Mesothelial cell of epicardium (in vitro differentiated cells): ENCODE results near the gene TNXB. TPM values are rescaled to one million over a fixed set of nuclear protein-coding genes. Genes with fewer than 3 reads are reported as not detected.
A peak's percentile ranks its signal among the peaks of the same experiment; 100 is the strongest.
"Not testable (repeated sequence)": the region's sequence is repeated elsewhere in the genome, so short reads cannot be mapped to it uniquely, and the experiment has no call there.

Experiments
- DNase-seq, 2 experiments: peaks; one replicate each; pipeline ENCODE4 v3.0.0; 2021; ENCODE audit warnings: low spot score in 2 of 2; ENCODE audit not compliant: unreplicated experiment in 2 of 2
- H3K27ac Mint-ChIP-seq: 2 replicates; pipeline ENCODE4 v1.8.0; 2021; ENCODE audit warnings: mixed read lengths
- H3K27me3 Mint-ChIP-seq: 2 replicates; pipeline ENCODE4 v1.8.0; 2021; ENCODE audit warnings: low read depth, mixed read lengths
- H3K36me3 Mint-ChIP-seq: 2 replicates; pipeline ENCODE4 v1.8.0; 2021; ENCODE audit warnings: mixed read lengths
- H3K4me1 Mint-ChIP-seq: 2 replicates; pipeline ENCODE4 v1.8.0; 2021; ENCODE audit warnings: mixed read lengths
- H3K4me3 Mint-ChIP-seq: 2 replicates; pipeline ENCODE4 v1.8.0; 2021; ENCODE audit warnings: mild to moderate bottlenecking, moderate library complexity, mixed read lengths
- H3K9me3 Mint-ChIP-seq: 2 replicates; pipeline ENCODE4 v1.8.0; 2021; ENCODE audit warnings: mixed read lengths
- total RNA-seq: library from RNA; stranded (reverse); gene quantifications from 3 replicates; pipeline ENCODE4 v1.2.1, GENCODE V29; 2021
- TF ChIP-seq, protein P1 (sequence below): fragments of 200-600 bp; sonication (generic); IDR thresholded peaks from one replicate; pipeline ENCODE4 v1.5.0; 2021; ENCODE audit warnings: antibody characterized with exemption; ENCODE audit not compliant: unreplicated experiment

The TNXB gene
- total RNA-seq, 1 donor from 2014 or later, result 13.9 TPM

DNA sequence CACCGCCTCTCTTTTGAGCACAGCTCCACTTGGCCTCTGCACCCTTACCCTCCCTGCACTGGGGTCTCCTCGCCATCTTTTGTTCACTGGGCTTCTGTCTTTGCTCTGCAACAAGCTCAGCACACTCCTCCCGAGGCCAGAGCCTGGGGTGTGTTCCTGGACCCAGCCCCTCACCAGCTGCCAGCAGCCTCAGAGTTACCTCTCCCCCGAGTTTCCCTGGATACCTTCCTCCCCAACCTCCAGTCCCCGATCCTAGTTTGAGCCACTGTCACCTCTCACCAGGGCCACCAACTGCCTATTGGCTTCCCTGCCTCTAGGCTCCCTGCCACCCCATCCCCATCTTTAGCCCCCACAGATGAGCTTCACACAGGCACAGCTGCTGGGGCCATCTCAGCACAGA, 58.6 kb downstream of the TNXB start:
- TF ChIP-seq, protein P1, sequence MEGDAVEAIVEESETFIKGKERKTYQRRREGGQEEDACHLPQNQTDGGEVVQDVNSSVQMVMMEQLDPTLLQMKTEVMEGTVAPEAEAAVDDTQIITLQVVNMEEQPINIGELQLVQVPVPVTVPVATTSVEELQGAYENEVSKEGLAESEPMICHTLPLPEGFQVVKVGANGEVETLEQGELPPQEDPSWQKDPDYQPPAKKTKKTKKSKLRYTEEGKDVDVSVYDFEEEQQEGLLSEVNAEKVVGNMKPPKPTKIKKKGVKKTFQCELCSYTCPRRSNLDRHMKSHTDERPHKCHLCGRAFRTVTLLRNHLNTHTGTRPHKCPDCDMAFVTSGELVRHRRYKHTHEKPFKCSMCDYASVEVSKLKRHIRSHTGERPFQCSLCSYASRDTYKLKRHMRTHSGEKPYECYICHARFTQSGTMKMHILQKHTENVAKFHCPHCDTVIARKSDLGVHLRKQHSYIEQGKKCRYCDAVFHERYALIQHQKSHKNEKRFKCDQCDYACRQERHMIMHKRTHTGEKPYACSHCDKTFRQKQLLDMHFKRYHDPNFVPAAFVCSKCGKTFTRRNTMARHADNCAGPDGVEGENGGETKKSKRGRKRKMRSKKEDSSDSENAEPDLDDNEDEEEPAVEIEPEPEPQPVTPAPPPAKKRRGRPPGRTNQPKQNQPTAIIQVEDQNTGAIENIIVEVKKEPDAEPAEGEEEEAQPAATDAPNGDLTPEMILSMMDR, result no peak
- Mint-ChIP-seq H3K36me3 (no peaks in the 10 kb centered on the region), H3K4me3 (no peak overlapping the region), H3K27me3 (no peaks in the 10 kb centered on the region), H3K9me3 (no peaks in the 10 kb centered on the region), H3K4me1 (peaks cover 19% of the 10 kb centered on the region), H3K27ac (no peak overlapping the region)
- no peak for DNase-seq

DNA sequence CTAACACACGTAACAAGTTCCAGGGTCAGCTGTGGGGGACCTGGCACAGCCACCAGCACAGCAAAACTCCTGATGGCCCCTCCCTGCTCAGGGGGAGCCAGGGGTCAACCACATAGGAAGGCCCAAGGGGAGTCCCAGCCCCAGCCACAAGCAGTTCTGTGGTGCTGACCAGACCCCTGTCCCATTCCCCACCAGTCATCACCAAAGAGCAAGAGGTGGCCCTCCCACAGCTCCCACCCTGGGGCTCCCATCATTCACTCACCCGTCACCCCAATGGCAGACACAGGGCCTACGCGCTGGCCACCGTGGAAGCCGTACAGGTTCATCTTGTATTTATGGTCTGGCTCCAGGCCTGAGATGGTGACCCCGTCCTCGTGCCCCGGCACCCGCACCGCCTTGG, 59.4 kb downstream of the TNXB start:
- not testable (repeated sequence) for DNase-seq, H3K27me3 Mint-ChIP-seq, H3K9me3 Mint-ChIP-seq, H3K27ac Mint-ChIP-seq, H3K36me3 Mint-ChIP-seq, H3K4me3 Mint-ChIP-seq
- H3K4me1 Mint-ChIP-seq, result peaks cover 19% of the 10 kb centered on the region

DNA sequence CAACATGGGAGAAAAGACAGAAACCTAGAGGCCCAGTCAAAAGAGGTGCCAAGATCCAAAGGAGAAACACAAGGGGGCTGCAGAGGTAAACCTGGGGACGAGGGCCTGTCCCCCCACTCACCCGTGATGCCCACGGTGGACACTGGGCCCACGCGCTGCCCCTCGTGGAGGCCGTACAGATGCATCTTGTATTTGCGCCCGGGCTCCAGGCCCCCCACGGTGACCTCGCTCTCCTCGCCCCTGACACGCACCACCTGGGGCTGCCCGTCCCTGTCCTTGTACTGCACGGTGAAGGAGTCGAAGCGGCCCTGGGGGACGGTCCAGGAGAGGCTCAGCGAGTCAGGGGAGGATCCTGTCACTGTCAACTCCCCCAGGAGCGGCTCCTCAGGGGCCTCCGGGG, 60.0 kb downstream of the TNXB start:
- H3K4me3 Mint-ChIP-seq, H3K27ac Mint-ChIP-seq, H3K27me3 Mint-ChIP-seq, H3K9me3 Mint-ChIP-seq, H3K36me3 Mint-ChIP-seq, DNase-seq: not testable (repeated sequence)
- peaks cover 19% of the 10 kb centered on the region for H3K4me1 Mint-ChIP-seq

DNA sequence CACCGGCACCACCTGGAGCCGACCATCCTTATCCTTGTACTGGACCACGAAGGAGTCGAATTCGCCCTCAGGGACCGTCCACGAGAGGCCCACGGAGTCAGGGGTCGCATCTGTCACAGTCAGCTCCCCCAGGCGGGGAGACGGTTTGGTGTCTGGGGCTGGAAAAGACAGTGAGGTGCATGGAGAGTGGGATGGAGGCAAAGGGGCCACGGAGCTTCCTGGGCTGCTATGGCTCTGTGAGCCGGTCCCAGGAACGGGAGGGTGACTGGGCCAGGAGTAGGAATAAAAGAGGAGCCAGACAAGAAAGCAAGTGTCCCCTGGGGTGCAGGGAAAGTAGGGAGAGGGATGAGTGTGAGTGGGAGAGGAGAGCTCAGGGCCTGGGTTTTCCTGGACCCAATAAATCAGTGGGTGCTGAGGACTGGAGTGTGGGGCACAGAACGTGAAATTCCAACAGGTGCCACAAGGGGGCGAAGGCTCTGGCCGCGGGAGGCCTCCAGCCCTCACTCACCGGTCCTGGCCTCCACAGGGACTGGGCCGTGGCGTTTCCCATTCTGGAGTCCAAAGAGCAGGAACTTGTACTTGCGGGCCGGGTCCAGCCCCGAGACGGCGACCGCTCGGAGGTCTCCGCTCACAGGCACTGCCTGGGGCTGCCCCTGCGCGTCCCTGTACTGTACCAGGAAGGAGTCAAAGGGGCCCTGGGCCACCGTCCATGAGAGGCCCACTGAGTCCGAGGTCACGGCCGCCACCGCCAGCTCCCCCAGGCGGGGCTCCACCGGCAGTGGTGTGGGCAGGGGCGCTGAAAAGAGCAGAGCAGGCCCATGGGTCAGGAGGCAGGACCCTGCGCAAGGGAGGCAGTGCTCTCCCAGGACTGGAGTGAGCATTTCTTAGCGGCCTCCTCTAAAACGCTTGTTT, 61.0 kb downstream of the TNXB start:
- TF ChIP-seq, protein P1, result peak; percentile 95
- DNase-seq, result peak; percentile 47 to 82
- H3K4me3 Mint-ChIP-seq, result no peak overlapping the region
- H3K9me3 Mint-ChIP-seq, result no peaks in the 10 kb centered on the region
- H3K4me1 Mint-ChIP-seq, result peaks cover 19% of the 10 kb centered on the region
- no peaks in the 10 kb centered on the region for H3K36me3 Mint-ChIP-seq
- no peak overlapping the region for H3K27ac Mint-ChIP-seq
- no peaks in the 10 kb centered on the region for H3K27me3 Mint-ChIP-seq

DNA sequence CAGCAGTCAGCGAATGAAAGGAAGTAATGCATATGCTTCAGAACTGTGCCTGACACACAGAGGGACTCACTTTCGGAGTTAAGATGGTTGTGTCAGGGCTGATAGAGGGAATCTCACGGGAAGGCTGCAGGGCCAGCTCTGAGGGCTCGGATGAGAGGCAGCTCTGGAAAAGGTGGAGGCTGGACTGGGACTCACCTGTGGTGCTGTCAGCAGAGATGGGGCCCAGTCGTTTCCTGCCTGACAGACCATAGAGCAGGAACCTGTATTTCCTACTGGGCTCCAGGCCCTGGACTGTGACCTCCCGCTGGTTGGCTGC, 61.6 kb downstream of the TNXB start:
- peaks cover 17% of the 10 kb centered on the region for H3K4me1 Mint-ChIP-seq
- DNase-seq, result no peak

DNA sequence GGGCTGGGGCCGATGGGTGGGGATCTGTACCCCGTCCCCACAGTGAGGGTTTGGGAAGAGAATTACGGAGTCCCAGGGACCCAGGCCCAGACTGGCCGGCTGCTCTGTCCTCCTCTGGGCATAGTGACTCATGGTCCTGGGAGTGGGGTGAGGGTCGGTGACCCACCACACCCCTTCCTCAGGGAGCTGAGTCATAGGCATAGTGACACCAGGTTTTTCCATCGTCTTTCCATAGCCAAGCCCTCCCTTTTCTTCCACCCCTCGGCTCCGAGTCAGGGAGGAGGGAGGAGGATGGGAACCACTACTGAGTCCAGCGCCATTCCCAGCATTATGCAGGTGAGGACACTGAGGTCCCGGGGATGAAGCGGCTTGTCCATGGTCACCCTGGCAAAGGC, 62.1 kb downstream of the TNXB start:
- no peak for DNase-seq
- H3K4me1 Mint-ChIP-seq, result peaks cover 17% of the 10 kb centered on the region
- H3K4me3 Mint-ChIP-seq, result no peak overlapping the region
- no peaks in the 10 kb centered on the region for H3K9me3 Mint-ChIP-seq
- no peaks in the 10 kb centered on the region for H3K36me3 Mint-ChIP-seq
- TF ChIP-seq, protein P1, result no peak
- no peak overlapping the region for H3K27ac Mint-ChIP-seq
- no peaks in the 10 kb centered on the region for H3K27me3 Mint-ChIP-seq

More for the DNA sequence above, 61.6 kb downstream of the TNXB start:
- Mint-ChIP-seq H3K27ac (no peak overlapping the region), H3K4me3 (no peak overlapping the region), H3K36me3 (no peaks in the 10 kb centered on the region), H3K9me3 (no peaks in the 10 kb centered on the region), H3K27me3 (no peaks in the 10 kb centered on the region)
- TF ChIP-seq, protein P1, result no peak
